GM13976 (cell line): Measurements from ENCODE around the gene ZNF83.
"Not testable (repeated sequence)": the region's sequence is repeated elsewhere in the genome, so short reads cannot be mapped to it uniquely, and the experiment has no call there.

ENCODE experiments used
- DNase-seq: peaks from one replicate; pipeline ENCODE4 v3.0.0; 2012; ENCODE audit warnings: low spot score
- in situ Hi-C: fragments of 300-500 bp; cut with MboI; formaldehyde crosslinking; loops from one replicate; pipeline ENCODE4 v1.12.0; 2022; ENCODE audit warnings: low sequenced_read_pairs, mixed read lengths, inconsistent platforms; ENCODE audit not compliant: unreplicated experiment
- TF ChIP-seq, protein P1 (sequence below): IDR thresholded peaks from 2 replicates; pipeline ENCODE4 v1.5.1; 2012; ENCODE audit warnings: borderline replicate concordance, mild to moderate bottlenecking; ENCODE audit not compliant: insufficient read depth; ENCODE audit errors: extremely low read depth, missing control alignments, control extremely low read depth

The ZNF83 gene

DNA sequence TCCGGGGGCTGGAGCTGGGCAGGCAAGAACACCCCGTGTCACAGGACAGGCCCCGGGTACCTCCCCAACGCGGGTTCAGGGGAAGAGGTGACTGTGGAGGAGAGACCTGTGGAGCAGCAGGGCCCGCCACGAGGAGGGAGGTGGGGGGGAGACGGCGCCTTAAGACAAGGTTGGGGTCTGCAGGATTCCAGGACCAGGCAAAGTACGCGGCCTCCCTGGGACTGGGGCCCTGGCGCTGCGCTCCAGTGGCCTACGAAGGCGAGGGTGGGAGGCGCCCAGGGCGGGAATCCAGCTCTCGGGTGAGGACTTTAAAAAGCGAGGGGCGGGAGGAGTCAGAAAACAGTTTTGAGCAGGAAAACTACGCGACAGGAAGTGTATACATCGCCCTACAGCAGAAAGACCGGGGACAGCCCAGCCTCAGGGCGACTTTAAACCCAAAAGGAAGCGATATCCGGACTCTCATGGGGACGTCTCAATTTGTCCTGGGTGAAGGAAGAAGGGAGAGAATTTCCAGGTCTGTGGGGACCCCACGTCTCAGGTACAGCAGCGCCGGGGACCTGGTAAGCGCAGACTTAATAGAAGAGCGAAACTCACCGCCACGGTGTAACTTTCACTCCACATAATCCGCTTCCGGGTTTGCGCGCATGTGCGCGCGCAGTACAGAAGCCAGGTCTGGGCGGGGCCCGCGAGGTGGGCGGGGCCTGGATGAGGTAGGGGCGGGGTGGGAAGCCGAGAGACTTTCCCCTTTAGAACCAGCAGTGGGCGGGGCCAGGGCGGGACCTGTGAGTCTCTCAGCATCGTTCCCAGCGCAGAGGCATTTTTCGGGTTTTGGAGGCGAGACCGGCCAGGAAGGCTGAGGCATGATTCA is at the start of gene ZNF83:
TSS of gene ZNF83 (minus strand) at position 638 of the 868 bp plus-strand sequence.
- peak; percentile 99 for DNase-seq
- in situ Hi-C loops = no loop called here
- TF ChIP-seq, protein P1, sequence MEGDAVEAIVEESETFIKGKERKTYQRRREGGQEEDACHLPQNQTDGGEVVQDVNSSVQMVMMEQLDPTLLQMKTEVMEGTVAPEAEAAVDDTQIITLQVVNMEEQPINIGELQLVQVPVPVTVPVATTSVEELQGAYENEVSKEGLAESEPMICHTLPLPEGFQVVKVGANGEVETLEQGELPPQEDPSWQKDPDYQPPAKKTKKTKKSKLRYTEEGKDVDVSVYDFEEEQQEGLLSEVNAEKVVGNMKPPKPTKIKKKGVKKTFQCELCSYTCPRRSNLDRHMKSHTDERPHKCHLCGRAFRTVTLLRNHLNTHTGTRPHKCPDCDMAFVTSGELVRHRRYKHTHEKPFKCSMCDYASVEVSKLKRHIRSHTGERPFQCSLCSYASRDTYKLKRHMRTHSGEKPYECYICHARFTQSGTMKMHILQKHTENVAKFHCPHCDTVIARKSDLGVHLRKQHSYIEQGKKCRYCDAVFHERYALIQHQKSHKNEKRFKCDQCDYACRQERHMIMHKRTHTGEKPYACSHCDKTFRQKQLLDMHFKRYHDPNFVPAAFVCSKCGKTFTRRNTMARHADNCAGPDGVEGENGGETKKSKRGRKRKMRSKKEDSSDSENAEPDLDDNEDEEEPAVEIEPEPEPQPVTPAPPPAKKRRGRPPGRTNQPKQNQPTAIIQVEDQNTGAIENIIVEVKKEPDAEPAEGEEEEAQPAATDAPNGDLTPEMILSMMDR = no peak

DNA sequence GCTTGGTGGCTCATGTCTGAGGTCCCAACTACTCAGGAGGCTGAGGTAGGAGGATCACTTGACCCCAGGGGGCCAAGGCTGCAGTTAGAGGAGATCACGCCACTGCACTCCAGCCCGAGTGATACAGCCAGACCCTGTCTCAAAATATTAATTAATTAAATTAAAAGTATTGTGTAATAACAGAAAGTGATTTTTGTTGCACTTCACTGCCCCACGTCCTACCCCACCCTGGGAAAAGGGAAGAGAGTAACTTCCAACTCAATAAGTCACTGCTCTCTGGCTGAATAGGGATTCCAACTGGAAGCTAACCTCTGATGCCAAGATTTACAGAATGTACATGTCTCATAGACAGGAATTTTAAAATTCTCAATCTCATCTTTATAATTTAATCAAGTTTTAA is 49.5 kb upstream of the ZNF83 start:
- in situ Hi-C loops = no loop called here
- DNase-seq = no peak
- TF ChIP-seq, protein P1 = no peak

DNA sequence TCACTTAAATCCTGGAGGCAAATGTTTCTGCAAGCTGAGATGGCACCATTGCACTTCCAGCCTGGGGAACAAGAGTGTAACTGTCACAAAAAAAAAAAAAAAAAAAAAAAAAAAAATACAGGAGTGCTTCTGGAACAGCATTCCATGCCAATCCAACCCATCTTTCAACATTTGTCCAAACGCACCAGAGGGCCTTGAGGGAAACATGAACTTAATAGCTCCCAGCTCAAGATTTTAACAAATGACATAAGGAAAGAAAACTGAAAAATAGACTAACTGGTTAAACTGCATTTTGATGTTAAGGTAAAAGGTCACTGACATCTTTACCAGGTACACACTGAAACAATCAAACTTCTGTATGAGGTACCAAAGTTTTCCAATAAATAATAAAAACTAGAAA is 47.7 kb upstream of the ZNF83 start:
- DNase-seq = no peak
- TF ChIP-seq, protein P1 = no peak
- in situ Hi-C loops = no loop called here

DNA sequence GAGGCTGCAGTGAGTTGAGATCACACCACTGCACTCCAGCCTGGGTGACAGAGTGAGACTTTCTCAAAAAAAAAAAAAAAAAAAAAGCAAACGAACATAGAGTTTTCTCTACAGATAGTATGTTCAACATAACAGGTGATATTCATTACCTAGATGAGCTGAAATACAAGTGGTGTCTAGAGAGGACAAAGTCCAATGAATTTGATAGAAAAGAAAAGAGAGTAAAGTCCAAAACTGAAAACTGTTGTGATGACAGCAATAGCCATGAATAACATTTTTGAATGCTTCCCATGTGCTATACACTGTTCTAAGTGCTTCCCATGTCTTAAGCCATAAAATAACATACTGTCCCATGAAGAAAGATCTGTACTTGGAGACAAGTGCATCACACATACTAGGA is 43.1 kb upstream of the ZNF83 start:
- DNase-seq, in situ Hi-C loops: not testable (repeated sequence)

GRCh38 chr19:52679598-52679997 is 41.4 kb upstream of the ZNF83 start:
- in situ Hi-C loops = no loop called here
- no peak for DNase-seq
- TF ChIP-seq, protein P1 = no peak

- in situ Hi-C loops, DNase-seq: not testable (repeated sequence)
Measured at GRCh38 chr19:52675239-52675638, 37.1 kb upstream of the ZNF83 start.

- TF ChIP-seq, protein P1 = no peak
- in situ Hi-C loops = no loop called here
- no peak for DNase-seq
Measured at GRCh38 chr19:52673014-52673413, 34.9 kb upstream of the ZNF83 start.

DNA sequence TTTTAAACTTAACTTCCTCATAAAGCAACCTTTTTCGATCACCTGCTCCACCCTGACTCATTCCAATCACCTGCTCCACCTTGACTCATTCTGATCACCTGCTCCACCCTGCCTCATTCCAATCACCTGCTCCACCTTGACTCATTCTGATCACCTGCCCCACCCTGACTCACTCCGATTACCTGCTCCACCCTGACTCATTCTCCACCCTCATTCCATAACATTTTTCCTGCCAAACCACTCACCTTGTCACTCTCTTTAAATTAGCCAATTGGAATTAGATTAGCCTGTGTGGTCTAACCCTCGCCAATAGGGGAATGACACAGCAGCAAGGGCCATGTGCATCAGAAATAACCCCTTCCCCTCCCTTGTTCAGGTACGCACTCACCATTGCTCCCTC is 31.9 kb upstream of the ZNF83 start:
- no peak for DNase-seq
- in situ Hi-C loops = no loop called here
- TF ChIP-seq, protein P1 = no peak
